ENCODE measurements around the gene FAM200A. TPM values are rescaled to one million over a fixed set of nuclear protein-coding genes. Genes with fewer than 3 reads are reported as not detected.
"Not testable (repeated sequence)": the region's sequence is repeated elsewhere in the genome, so short reads cannot be mapped to it uniquely, and the experiment has no call there.

FAM200A gene
- total RNA-seq, 2 experiments from 2014 or later = 7.1 to 7.3 TPM

DNA sequence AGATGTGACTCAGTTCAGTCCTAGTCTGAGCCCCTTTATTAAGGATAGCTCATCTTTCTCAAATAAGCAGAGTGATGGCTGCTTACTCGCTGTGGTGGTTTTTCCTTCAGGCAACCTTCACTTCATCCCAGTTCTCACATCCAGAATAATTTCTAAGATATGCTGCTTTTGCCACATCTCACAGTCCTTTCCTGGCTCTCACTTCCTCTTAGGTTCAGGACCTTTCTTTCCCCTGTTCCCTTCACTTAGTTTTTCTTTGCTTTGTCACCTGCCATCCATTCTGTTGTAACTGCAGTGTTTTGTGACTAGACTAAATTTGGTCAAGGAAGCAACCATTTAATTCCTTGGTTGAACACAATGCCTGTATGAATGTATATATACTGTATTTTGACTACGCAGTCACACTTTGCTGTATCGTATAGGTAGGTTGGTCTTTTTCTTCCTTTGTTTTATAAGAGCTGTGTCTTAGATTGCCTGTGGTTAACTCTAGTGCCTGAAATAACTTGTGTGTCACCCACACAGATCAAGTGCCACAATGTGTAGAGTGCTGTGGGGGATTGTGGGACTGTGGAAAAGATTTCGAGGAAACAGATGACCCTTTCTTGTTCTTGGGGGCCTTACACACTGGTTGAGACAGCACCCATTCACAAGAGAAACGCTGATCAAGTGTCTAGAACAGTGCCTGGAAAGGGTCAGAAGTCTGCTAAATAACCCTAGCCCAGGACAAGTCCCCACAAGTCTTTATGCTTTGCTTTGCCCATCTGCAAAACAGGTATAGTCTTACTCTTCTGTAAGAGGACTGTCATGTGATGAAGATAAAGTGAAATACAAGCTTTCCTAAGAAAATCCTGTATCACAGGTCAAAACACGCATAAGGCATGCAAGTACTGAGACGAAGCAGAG, 9.2 kb upstream of the FAM200A start:
- POLR2A ChIA-PET = no interaction called here
- CTCF ChIA-PET = no interaction called here

DNA sequence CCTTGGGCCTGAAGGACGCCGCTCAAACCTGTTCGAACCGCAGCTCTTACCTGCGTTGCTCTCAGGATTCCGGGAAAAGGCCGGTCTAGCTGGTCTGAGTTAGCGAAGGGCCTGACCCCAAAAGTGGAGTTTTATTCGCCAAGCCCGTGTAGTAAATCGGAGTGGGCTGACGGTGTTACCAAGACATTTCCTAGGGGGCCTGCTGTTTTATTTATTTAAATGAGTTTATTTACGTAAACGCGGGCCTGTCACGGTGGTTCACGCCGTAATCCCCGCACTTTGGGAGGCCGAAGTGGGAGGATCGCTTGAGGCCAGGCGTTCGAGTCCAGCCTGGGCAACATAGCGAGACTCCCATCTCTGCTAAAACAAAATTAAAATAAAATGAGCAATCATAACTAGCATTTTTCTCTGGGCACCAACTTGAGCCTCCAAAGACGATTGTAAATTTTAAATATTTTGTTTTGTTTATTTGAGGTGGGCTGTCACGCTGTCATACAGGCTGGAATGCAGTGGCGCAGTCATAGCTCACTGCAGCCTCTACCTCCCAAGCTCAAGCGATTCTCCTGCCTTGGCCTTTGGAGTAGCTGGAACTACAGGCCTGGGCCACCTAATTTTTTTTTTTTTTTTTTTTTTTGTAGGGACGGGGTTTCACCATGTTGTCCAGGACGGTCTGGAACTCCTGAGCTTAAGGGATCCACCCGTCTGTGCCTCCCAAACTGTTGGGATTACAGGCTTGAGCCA, 7.4 kb upstream of the FAM200A start:
- CTCF ChIA-PET = no interaction called here
- POLR2A ChIA-PET = interaction anchor here (0.5 to 2.4 kb wide), 4 partner anchors 14 to 60 kb away, joined by 4 to 21 read pairs (median 5); partner anchors contain the start of genes ZNF394 and ZSCAN25

DNA sequence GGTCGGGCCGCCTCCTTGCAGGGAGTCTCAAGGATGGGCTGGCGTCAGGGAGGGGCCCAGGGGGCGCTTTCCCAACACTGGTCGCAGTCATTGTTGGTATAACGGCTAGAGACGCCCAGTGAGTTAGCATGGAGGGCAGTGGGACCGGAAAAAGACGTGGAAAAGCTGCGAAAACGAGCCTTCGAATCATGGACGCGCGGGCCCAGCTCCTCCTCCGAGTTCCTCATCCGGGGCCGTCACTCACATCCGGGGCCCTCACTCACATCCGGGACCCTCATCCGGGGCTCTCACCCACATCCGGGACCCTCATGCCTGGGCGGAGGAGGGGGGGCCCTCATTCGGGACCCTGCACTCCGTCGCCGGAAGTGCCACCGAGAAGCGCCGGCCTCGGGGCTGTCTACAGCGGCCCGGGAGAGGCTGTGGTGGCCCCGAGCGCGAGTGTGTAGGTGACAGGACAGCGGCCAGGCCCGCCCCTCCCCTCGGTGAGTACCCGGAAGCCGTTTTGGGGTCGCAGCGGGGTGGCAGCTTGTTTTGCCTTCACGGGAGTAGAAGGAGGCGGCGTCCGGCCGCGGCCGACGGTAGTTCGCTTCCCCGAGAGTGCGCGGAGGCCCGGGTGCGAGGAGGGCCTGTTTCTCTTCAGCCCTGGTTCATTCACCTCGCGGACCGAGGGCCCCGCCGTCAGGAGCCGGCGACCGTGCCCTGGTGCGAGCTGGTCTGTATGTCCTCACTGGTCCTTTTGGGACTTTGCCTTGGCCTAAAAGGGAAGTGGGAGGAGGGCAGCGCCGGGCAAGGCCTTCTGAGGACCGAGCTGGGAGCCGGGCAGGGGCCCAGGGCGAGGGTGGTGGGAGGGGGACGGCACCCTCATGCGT, 6.6 kb upstream of the FAM200A start, which contains the start of gene ZNF655:
ZNF655 (plus strand) TSS at position 337 of the 869 bp plus-strand sequence. CDS start 1,918 bp downstream, outside the sequence.
- POLR2A ChIA-PET = interaction anchor here (0.5 to 2.4 kb wide), 11 partner anchors 13 to 361 kb away, joined by 3 to 21 read pairs (median 4); partner anchors contain the start of genes TRIM4, ZKSCAN5, ZNF394 and ZSCAN25
- CTCF ChIA-PET = interaction anchor here (0.7 kb wide), 1 partner anchor 58 kb away, joined by 3 read pairs; no protein-coding TSS in a partner anchor

DNA sequence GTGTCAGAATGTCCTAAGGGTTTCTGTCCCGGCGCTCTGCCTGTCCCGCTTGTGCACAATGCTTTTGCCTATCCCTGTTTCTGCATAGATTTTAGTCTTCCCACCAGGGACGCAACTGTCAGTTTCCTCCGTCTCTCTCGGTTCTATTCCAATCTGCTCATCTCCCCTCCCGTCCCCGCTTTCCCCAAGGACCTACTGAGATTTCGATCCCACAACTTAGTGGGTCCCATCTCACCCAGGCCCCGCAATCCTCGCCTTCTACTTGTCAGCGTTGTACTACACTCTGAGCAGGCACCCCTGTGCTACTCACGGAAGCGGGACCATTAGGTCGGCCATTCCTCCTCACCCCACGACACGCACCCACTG, 6.0 kb upstream of the FAM200A start:
- POLR2A ChIA-PET = interaction anchor here (0.6 to 2.4 kb wide), 10 partner anchors 17 to 362 kb away, joined by 3 to 21 read pairs (median 4); partner anchors contain the start of genes TRIM4, ZKSCAN5, ZNF394 and ZSCAN25
- CTCF ChIA-PET = interaction anchor here (0.7 kb wide), 1 partner anchor 57 kb away, joined by 3 read pairs; no protein-coding TSS in a partner anchor

DNA sequence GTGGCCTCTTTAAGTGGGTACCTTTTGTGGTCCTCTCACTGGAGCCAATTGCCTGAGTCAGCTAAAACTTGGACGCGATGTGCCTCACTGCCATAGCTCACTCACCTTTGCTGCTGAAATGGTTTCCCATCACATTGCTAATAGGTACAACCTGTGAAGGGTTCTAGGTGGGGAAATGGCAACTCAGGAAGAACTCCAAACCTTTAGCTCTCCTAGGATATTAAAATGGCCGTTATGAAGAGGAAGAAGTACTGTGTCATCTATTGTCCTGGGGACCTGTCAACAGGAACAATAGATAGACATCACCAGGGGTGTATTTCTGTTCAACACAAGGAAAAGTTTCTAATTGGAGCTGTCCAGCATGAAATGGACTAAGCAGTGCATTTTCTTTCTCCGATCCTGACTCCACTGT, 5.3 kb upstream of the FAM200A start:
- CTCF ChIA-PET = interaction anchor here (0.9 to 1.1 kb wide), 2 partner anchors 41 to 59 kb away, joined by 3 read pairs; partner anchors contain the start of gene TMEM225B
- POLR2A ChIA-PET = interaction anchor here (0.9 to 1.1 kb wide), 2 partner anchors 20 to 83 kb away, joined by 3 read pairs; no protein-coding TSS in a partner anchor

DNA sequence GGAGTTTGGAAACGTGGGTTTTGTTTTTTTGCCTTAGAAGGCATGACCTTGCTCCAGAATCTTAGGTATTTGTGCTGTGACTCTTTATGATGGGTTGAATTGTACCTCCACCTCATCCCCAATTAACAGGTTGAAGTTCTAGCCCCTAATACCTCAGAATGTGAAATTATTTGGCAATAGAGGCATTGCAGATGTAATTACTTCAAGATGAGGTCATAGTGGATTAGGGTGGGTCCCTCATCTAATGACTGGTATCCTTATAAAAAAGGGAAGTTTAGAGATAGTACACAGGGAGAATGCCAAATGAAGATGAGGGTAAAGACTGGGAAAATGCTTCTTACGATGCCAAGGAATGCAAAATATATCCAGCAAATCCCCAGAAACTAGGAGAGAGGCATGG, 3.0 kb upstream of the FAM200A start:
- CTCF ChIA-PET = no interaction called here
- POLR2A ChIA-PET = no interaction called here

DNA sequence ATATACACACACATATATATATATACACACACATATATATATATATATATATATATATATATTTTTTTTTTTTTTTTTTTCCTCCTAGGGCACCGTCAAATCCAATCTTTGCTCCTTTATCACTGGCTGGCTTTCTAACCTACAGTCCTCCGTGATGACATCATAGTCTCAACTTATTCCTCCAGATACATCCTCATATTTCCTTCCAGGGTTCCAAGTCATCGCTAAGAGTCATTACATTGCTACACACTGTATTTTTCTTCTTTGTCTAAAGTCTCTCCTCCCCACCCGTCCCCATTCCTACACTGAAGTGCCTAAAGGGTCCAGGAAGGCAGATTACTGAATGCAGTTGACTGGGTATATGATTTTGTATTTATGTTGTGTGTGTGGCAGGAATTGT, 1.1 kb upstream of the FAM200A start:
- CTCF ChIA-PET = no interaction called here
- POLR2A ChIA-PET = interaction anchor here (0.6 kb wide), 1 partner anchor 81 kb away, joined by 8 read pairs; no protein-coding TSS in a partner anchor

DNA sequence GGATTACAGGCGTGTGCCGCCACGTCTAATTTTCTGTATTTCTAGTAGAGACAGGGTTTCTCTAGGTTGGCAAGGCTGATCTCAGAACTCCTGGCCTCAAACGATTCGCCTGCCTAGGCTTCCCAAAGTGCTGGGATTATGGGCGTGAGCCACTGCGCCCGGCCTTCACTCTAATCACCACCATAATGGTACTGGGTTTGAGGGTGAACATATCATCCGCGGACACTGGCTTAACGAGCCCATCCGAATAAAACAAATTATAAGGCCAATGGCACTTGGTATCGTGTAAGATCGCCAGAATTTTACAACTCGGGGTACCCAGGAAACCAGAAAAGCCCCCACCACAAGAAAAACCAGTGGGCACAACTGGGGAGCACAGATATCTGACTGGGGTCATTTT, 580 bp downstream of the FAM200A start:
- CTCF ChIA-PET = no interaction called here
- POLR2A ChIA-PET = no interaction called here

DNA sequence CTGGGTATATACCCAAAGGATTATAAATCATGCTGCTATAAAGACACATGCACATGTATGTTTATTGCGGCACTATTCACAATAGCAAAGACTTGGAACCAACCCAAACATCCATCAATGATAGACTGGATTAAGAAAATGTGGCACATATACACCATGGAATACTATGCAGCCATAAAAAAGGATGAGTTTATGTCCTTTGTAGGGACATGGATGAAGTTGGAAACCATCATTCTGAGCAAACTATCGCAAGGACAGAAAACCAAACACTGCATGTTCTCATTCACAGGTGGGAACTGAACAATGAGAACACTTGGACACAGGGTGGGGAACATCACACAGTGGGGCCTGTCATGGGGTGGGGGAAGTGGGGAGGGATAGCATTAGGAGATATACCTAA, 2.4 kb downstream of the FAM200A start:
- POLR2A ChIA-PET, CTCF ChIA-PET: not testable (repeated sequence)

DNA sequence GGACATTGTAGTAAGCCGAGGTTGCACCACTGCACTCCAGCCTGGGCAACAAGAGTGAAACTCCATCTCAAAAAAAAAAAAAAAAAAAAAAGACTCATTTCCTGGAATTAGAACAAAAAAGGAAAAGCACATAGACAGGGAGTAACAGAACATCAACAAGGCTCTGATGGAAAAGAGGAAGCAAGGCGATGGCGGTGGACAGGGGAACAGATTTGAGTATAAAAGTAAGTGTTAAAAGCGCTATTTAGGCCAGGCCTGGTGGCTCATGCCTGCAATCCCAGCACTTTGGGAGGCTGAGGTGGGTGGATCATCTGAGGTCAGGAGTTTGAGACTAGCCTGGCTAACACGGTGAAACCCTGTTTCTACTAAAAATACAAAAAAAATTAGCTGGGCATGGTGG, 6.6 kb downstream of the FAM200A start:
- CTCF ChIA-PET = interaction anchor here (0.7 kb wide), 3 partner anchors 27 to 147 kb away, joined by 3 to 4 read pairs (median 3); no protein-coding TSS in a partner anchor
- POLR2A ChIA-PET = interaction anchor here (0.6 kb wide), 1 partner anchor 14 kb away, joined by 4 read pairs; no protein-coding TSS in a partner anchor

DNA sequence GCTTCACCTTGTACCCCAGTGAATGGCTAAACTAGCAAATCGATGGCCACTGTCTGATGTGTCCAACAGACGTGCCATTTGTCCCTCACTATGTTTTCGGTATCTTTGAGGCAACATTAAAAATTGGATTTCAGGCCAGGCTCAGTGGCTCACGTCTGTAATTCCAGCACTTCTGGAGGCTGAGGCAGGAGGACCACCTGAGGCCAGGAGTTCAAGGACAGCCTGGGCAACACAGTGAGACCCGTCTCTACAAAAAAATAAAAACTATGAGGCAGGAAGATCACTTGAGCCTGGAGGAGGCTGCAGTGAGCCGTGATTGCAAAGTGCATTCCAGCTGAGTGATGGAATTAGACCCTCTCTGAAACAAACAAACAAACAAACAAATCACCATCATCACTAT, 8.0 kb downstream of the FAM200A start:
- CTCF ChIA-PET = interaction anchor here (0.7 kb wide), 1 partner anchor 253 kb away, joined by 4 read pairs; no protein-coding TSS in a partner anchor
- POLR2A ChIA-PET = no interaction called here

DNA sequence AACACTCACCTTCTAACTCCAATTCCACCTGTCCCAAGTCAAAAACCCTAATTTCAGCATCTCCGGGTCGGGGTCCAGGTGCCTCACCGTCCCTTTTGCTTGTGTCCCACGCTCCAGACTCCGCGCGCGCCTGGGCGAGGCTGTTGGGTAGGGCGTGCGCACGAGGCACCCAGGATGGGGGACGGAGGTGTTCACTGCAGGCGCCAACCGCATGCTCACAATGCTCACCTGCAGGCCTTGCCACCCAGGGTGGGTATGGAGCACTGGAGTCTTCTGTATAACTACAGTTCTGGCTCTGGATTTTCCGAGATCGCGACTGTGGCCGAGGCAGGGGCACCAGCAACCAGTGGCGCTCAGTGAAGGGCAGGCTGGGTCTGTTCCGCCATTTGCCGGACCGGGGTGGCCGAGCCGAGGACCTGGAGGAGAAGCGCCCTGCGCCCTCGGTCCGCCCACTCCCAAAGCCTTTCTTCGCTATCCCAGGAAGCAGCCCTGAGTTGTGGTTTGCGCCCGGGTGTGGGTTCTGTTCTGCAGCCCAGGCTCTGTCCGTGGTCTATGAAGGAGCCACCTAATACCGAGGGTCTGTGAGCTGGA, 8.7 kb downstream of the FAM200A start:
- ChIA-PET CTCF (no interaction called here), POLR2A (no interaction called here)

DNA sequence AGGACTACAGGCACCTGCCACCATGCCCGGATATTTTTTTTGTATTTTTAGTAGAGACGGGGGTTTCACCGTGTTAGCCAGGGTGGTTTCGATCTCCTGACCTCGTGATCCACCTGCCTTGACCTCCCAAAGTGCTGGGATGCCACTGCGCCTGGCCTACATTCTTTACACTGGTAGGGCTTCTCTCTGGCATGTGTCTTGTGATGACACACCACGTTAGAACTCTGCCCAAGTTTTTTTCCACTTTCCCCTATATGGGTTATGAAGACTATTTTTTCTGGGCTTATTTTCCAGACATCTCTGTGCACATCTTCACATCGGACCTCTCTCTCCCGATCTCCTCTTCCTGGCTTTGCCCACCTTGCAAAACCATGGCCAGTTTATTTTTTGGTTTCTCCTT, 10.7 kb downstream of the FAM200A start:
- ChIA-PET POLR2A (interaction anchor here (0.7 kb wide), 1 partner anchor 11 kb away, joined by 5 read pairs; the partner anchor contains the start of gene FAM200A), CTCF (interaction anchor here (0.7 kb wide), 1 partner anchor 30 kb away, joined by 6 read pairs; no protein-coding TSS in a partner anchor)

DNA sequence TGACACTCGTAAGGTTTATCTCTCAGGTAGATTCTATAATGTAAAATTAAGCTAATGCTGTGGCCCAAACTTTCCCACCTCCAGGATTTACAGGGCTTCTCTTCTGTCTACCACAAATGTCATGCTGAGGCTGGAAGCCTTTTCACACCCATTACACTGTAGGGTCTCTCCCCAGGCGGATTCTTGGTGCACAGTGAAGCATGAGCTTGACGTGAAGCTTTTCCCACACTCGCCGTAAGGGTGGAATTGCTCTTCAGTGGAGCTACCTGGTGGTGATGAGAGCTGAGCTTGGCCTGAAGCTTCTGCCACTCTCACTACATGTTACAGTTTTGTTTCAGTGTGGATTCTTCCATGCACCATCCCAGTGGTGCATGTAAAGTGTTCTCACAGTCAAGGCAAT, 11.4 kb downstream of the FAM200A start:
- CTCF ChIA-PET = no interaction called here
- POLR2A ChIA-PET = interaction anchor here (0.6 to 0.7 kb wide), 3 partner anchors 12 to 88 kb away, joined by 3 to 5 read pairs (median 3); partner anchors contain the start of genes FAM200A and ZNF655

DNA sequence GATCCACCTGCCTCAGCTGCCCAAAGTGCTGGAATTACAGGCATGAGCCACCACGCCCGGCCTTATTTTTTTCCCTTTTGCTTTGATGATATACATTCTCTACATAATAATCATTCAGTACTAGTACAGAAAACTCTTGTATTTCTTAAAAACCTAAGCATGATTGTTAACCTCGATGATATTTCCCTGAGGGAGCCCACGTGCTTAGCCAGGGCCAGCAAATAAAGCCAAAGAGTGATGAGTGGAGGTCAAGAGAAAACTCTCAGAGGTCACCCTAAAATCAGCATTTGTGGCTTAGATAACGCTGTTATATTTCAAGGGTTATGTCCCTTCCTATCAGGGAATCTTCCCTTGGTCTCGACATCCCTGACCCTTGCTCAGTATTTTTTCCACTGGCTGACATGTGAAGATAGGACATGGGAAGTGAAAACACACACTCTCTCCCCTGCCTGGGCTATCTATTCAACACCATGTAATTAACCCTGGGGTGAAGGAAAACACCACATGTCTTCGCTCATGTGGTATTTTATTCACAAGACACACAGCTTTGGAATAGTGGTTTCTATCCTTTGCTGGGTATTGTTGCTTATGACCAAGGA, 12.6 kb downstream of the FAM200A start:
- POLR2A ChIA-PET = interaction anchor here (0.6 kb wide), 1 partner anchor 82 kb away, joined by 3 read pairs; no protein-coding TSS in a partner anchor
- CTCF ChIA-PET = interaction anchor here (0.6 kb wide), 1 partner anchor 554 kb away, joined by 3 read pairs; no protein-coding TSS in a partner anchor

DNA sequence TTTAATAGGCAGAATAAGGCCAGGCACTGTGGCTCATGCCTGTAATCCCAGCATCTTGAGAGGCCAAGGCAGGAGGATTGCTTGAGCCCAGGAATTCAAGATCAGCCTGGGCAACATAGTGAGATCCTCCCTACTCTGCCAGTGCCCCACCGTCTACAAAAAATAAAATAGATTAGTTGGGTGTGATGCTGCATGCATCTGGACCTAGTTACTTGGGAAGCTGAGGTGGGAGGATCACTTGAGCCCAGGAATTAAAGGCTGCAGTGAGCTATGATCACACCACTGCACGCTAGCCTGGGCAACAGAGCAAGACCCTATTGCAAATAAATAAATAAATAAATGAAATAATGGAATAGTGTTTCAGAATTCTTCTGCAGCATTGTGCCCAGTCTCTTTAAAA, 16.2 kb downstream of the FAM200A start:
- ChIA-PET POLR2A (no interaction called here), CTCF (no interaction called here)

DNA sequence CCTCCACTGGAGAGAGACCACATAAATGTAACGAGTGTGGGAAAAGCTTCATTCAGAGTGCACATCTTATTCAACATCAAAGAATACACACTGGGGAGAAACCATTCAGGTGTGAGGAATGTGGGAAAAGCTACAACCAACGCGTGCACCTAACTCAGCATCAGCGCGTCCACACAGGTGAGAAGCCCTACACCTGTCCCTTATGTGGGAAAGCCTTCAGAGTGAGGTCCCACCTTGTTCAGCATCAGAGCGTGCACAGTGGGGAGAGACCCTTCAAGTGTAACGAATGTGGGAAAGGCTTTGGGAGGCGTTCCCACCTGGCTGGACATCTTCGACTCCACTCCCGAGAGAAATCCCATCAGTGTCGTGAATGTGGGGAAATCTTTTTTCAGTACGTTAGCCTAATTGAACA, 20.6 kb downstream of the FAM200A start:
- ChIA-PET CTCF (interaction anchor here (0.6 kb wide), 1 partner anchor 177 kb away, joined by 4 read pairs; no protein-coding TSS in a partner anchor), POLR2A (no interaction called here)

Data from activated CD8-positive, alpha-beta memory T cell treated with anti-CD3 and anti-CD28 coated beads for 36 hours (primary cell).